ENCODE results near the gene RAP1GAP2.

Gene RAP1GAP2

GRCh38 chr17:2849327-2849670 lies 53.1 kb downstream of the RAP1GAP2 start:
- no peak overlapping the region for H3K4me3 Mint-ChIP-seq
- H3K9me3 Mint-ChIP-seq, result no peaks in the 10 kb centered on the region
- no peak for DNase-seq
- H3K4me1 Mint-ChIP-seq (ENCODE audit: low read depth), result peaks cover 17% of the 10 kb centered on the region
- H3K27me3 Mint-ChIP-seq, result peaks cover 32% of the 10 kb centered on the region
- H3K27ac Mint-ChIP-seq, result no peak overlapping the region
- no peaks in the 10 kb centered on the region for H3K36me3 Mint-ChIP-seq (ENCODE audit: low read depth)

GRCh38 chr17:2850991-2851390 lies 54.8 kb downstream of the RAP1GAP2 start:
- H3K27ac Mint-ChIP-seq, result no peak overlapping the region
- H3K4me1 Mint-ChIP-seq (ENCODE audit: low read depth), result peaks cover 28% of the 10 kb centered on the region
- DNase-seq, result no peak
- peaks cover 44% of the 10 kb centered on the region for H3K27me3 Mint-ChIP-seq
- no peak overlapping the region for H3K4me3 Mint-ChIP-seq
- no peaks in the 10 kb centered on the region for H3K9me3 Mint-ChIP-seq
- no peaks in the 10 kb centered on the region for H3K36me3 Mint-ChIP-seq (ENCODE audit: low read depth)

GRCh38 chr17:2851615-2852014 lies 55.4 kb downstream of the RAP1GAP2 start:
- no peaks in the 10 kb centered on the region for H3K36me3 Mint-ChIP-seq (ENCODE audit: low read depth)
- H3K27me3 Mint-ChIP-seq, result peaks cover 49% of the 10 kb centered on the region
- DNase-seq, result no peak
- no peaks in the 10 kb centered on the region for H3K9me3 Mint-ChIP-seq
- no peak overlapping the region for H3K4me3 Mint-ChIP-seq
- peaks cover 31% of the 10 kb centered on the region for H3K4me1 Mint-ChIP-seq (ENCODE audit: low read depth)
- no peak overlapping the region for H3K27ac Mint-ChIP-seq

- H3K27ac Mint-ChIP-seq, result no peak overlapping the region
- peak overlapping the region; percentile 49 for H3K4me3 Mint-ChIP-seq
- no peak for DNase-seq
- no peaks in the 10 kb centered on the region for H3K9me3 Mint-ChIP-seq
- H3K27me3 Mint-ChIP-seq, result peaks cover 54% of the 10 kb centered on the region
- peaks cover 31% of the 10 kb centered on the region for H3K4me1 Mint-ChIP-seq (ENCODE audit: low read depth)
- no peaks in the 10 kb centered on the region for H3K36me3 Mint-ChIP-seq (ENCODE audit: low read depth)
Observed at GRCh38 chr17:2852221-2852620, 56.0 kb downstream of the RAP1GAP2 start.

- Mint-ChIP-seq H3K9me3 (no peaks in the 10 kb centered on the region), H3K27ac (no peak overlapping the region), H3K36me3 (ENCODE audit: low read depth) (no peaks in the 10 kb centered on the region), H3K4me1 (ENCODE audit: low read depth) (peaks cover 27% of the 10 kb centered on the region), H3K4me3 (peak overlapping the region; percentile 42), H3K27me3 (peaks cover 52% of the 10 kb centered on the region)
- peak; percentile 39 for DNase-seq
Observed at GRCh38 chr17:2852729-2853282, 56.6 kb downstream of the RAP1GAP2 start.

GRCh38 chr17:2853283-2854142 lies 57.3 kb downstream of the RAP1GAP2 start:
- Mint-ChIP-seq H3K4me3 (peak overlapping the region; percentile 80), H3K27ac (no peak overlapping the region), H3K4me1 (ENCODE audit: low read depth) (peaks cover 21% of the 10 kb centered on the region), H3K27me3 (peaks cover 48% of the 10 kb centered on the region), H3K36me3 (ENCODE audit: low read depth) (no peaks in the 10 kb centered on the region), H3K9me3 (no peaks in the 10 kb centered on the region)
- DNase-seq, result peak; percentile 59

- DNase-seq, result peak; percentile 46
- H3K27ac Mint-ChIP-seq, result peak overlapping the region; percentile 40
- H3K4me1 Mint-ChIP-seq (ENCODE audit: low read depth), result peaks cover 17% of the 10 kb centered on the region
- H3K9me3 Mint-ChIP-seq, result no peaks in the 10 kb centered on the region
- peak overlapping the region; percentile 80 for H3K4me3 Mint-ChIP-seq
- peaks cover 44% of the 10 kb centered on the region for H3K27me3 Mint-ChIP-seq
- H3K36me3 Mint-ChIP-seq (ENCODE audit: low read depth), result no peaks in the 10 kb centered on the region
Observed at GRCh38 chr17:2854143-2855055, 58.2 kb downstream of the RAP1GAP2 start.

GRCh38 chr17:2855063-2855600 lies 58.9 kb downstream of the RAP1GAP2 start:
- peaks cover 44% of the 10 kb centered on the region for H3K27me3 Mint-ChIP-seq
- DNase-seq, result no peak
- H3K9me3 Mint-ChIP-seq, result no peaks in the 10 kb centered on the region
- peak overlapping the region; percentile 80 for H3K4me3 Mint-ChIP-seq
- no peaks in the 10 kb centered on the region for H3K36me3 Mint-ChIP-seq (ENCODE audit: low read depth)
- no peak overlapping the region for H3K27ac Mint-ChIP-seq
- H3K4me1 Mint-ChIP-seq (ENCODE audit: low read depth), result peaks cover 18% of the 10 kb centered on the region

GRCh38 chr17:2856727-2857126 lies 60.5 kb downstream of the RAP1GAP2 start:
- no peak for DNase-seq
- H3K27me3 Mint-ChIP-seq, result peaks cover 34% of the 10 kb centered on the region
- peaks cover 18% of the 10 kb centered on the region for H3K4me1 Mint-ChIP-seq (ENCODE audit: low read depth)
- no peaks in the 10 kb centered on the region for H3K36me3 Mint-ChIP-seq (ENCODE audit: low read depth)
- no peak overlapping the region for H3K27ac Mint-ChIP-seq
- H3K9me3 Mint-ChIP-seq, result no peaks in the 10 kb centered on the region
- no peak overlapping the region for H3K4me3 Mint-ChIP-seq

- Mint-ChIP-seq H3K9me3 (no peaks in the 10 kb centered on the region), H3K4me1 (ENCODE audit: low read depth) (peaks cover 8% of the 10 kb centered on the region), H3K4me3 (no peak overlapping the region), H3K27ac (no peak overlapping the region), H3K27me3 (peaks cover 15% of the 10 kb centered on the region), H3K36me3 (ENCODE audit: low read depth) (no peaks in the 10 kb centered on the region)
- no peak for DNase-seq
Observed at GRCh38 chr17:2860045-2860444, 63.8 kb downstream of the RAP1GAP2 start.

- Mint-ChIP-seq H3K36me3 (ENCODE audit: low read depth) (no peaks in the 10 kb centered on the region), H3K4me1 (ENCODE audit: low read depth) (peaks cover 5% of the 10 kb centered on the region), H3K9me3 (no peaks in the 10 kb centered on the region), H3K4me3 (no peak overlapping the region), H3K27ac (no peak overlapping the region), H3K27me3 (peaks cover 10% of the 10 kb centered on the region)
- no peak for DNase-seq
Observed at GRCh38 chr17:2860883-2861282, 64.6 kb downstream of the RAP1GAP2 start.

- Mint-ChIP-seq H3K9me3 (no peaks in the 10 kb centered on the region), H3K36me3 (ENCODE audit: low read depth) (no peaks in the 10 kb centered on the region), H3K27me3 (no peaks in the 10 kb centered on the region), H3K27ac (no peak overlapping the region), H3K4me1 (ENCODE audit: low read depth) (peaks cover 2% of the 10 kb centered on the region), H3K4me3 (no peak overlapping the region)
- DNase-seq, result no peak
Observed at GRCh38 chr17:2862197-2862596, 66.0 kb downstream of the RAP1GAP2 start.

- Mint-ChIP-seq H3K4me3 (no peak overlapping the region), H3K27ac (no peak overlapping the region), H3K27me3 (no peaks in the 10 kb centered on the region), H3K9me3 (no peaks in the 10 kb centered on the region), H3K36me3 (ENCODE audit: low read depth) (no peaks in the 10 kb centered on the region), H3K4me1 (ENCODE audit: low read depth) (peaks cover 2% of the 10 kb centered on the region)
- DNase-seq, result no peak
Observed at GRCh38 chr17:2863204-2863603, 67.0 kb downstream of the RAP1GAP2 start.

- H3K9me3 Mint-ChIP-seq, result no peaks in the 10 kb centered on the region
- no peak overlapping the region for H3K27ac Mint-ChIP-seq
- no peak overlapping the region for H3K4me3 Mint-ChIP-seq
- no peaks in the 10 kb centered on the region for H3K27me3 Mint-ChIP-seq
- DNase-seq, result no peak
- no peaks in the 10 kb centered on the region for H3K36me3 Mint-ChIP-seq (ENCODE audit: low read depth)
- no peaks in the 10 kb centered on the region for H3K4me1 Mint-ChIP-seq (ENCODE audit: low read depth)
Observed at GRCh38 chr17:2865228-2865627, 69.0 kb downstream of the RAP1GAP2 start.

Measured in activated T-cell treated with anti-CD3 and anti-CD28 coated beads, Interleukin-2, amount 50 U/mL, for 24 hours (primary cell).